Heart left ventricle (tissue), 16 donors: ENCODE measurements around the gene LHFPL3. TPM values are rescaled to one million over a fixed set of nuclear protein-coding genes. Genes with fewer than 3 reads are reported as not detected.

ENCODE experiments used
- ATAC-seq, 4 donors: fragments of 200-7000 bp; cut with Tn5 transposase; one replicate each; pipeline ENCODE4 v1.9.1; 2020 to 2022; ENCODE audit warnings: moderate library complexity in 4 of 4, mild to moderate bottlenecking in 3 of 4, moderate number of reproducible peaks in 1 of 4
- DNase-seq, 5 donors: peaks; one replicate each; pipeline ENCODE4 v3.0.0-alpha.2; 2020
- H3K27ac ChIP-seq, 12 donors: fragments of 200-600 bp; sonication (generic) in 4 of 12; one replicate each; pipeline versions ENCODE4 v1.5.0 to v1.8.0; 2016 to 2022; ENCODE audit warnings: mild to moderate bottlenecking in 2 of 12
- H3K27me3 ChIP-seq, 9 donors: fragments of 200-600 bp; sonication (generic) in 2 of 9; one replicate each; pipeline versions ENCODE4 v1.5.1 to v1.8.0; 2016 to 2022; ENCODE audit warnings: mild to moderate bottlenecking in 3 of 9
- H3K36me3 ChIP-seq, 9 donors: fragments of 200-600 bp; sonication (generic) in 2 of 9; one replicate each; pipeline versions ENCODE4 v1.5.0 to v1.8.0; 2018 to 2022; ENCODE audit warnings: mild to moderate bottlenecking in 2 of 9
- H3K4me1 ChIP-seq, 12 donors: fragments of 200-600 bp; sonication (generic) in 4 of 12; one replicate each; pipeline versions ENCODE4 v1.5.0 to v1.8.0; 2016 to 2022; ENCODE audit warnings: mild to moderate bottlenecking in 3 of 12
- H3K4me3 ChIP-seq, 12 donors: fragments of 200-600 bp; sonication (generic) in 4 of 12; one replicate each; pipeline versions ENCODE4 v1.5.0 to v1.8.0; 2017 to 2022; ENCODE audit warnings: mild to moderate bottlenecking in 9 of 12, moderate library complexity in 4 of 12
- H3K9me3 ChIP-seq, 12 donors: fragments of 200-600 bp; sonication (generic) in 4 of 12; one replicate each; pipeline versions ENCODE4 v1.5.0 to v1.8.0; 2016 to 2022; ENCODE audit warnings: mild to moderate bottlenecking in 1 of 12
- CTCF ChIP-seq, 12 donors: fragments of 200-600 bp; sonication (generic) in 4 of 12; IDR thresholded peaks; one replicate each; pipeline versions ENCODE4 v1.5.0 to v1.8.0; 2018 to 2022; ENCODE audit warnings: antibody characterized with exemption in 12 of 12, mild to moderate bottlenecking in 5 of 12
- POLR2A ChIP-seq, 2 donors: fragments of 450-650 bp; IDR thresholded peaks; one replicate each; pipeline ENCODE4 v1.6.1; 2017; ENCODE audit warnings: antibody characterized with exemption in 2 of 2, mild to moderate bottlenecking in 2 of 2, moderate library complexity in 2 of 2
- WGBS, 4 donors: extraction: QIAGEN DNeasy Blood & Tissue Kit in 2 of 4; methylation state at CpG; one replicate each; pipeline versions ENCODE4 v1.1.5 to v1.1.7; 2013 to 2018; 5-methylcytosine and 5-hydroxymethylcytosine counted together
- intact Hi-C, 10 donors: fragments of 100-400 bp; cut with DNase I; formaldehyde crosslinking; loops; one replicate each; pipeline versions ENCODE4 v1.11.1 to v1.14.2; 2022
- polyA plus RNA-seq, 2 donors: library from polyadenylated mRNA; stranded (reverse); fragments of 200-250 nt; gene quantifications; one replicate each; pipeline ENCODE4 v1.2.3, GENCODE V29; 2013
- total RNA-seq, 9 donors: library from RNA; depleted of rRNA in 2 of 9; stranded (reverse); fragments of >200 nt in 2 of 9; fragmentation: NEBNext Ultra II Directional in 3 of 9; extraction: Animal tissue kit (Norgen Biotek cat#: 25700) in 3 of 9; gene quantifications; one replicate each; pipeline versions ENCODE4 v1.1.0 to v1.2.4, GENCODE V29; 2016 to 2023
- donor health status: ischemic (EF 13 %, LVEDD 7.1; RV severe dilation, severe dysfunction).
- donor health status: healthy with polysubstance abuse.
- donor health status: DM: no; HTN: yes; CAD: no.
- donor health status: DM: no; HTN: no; CAD: no.
- donor health status: ischemic (EF 25% LVEDD 6.9; RV normal size, moderate dysfunction).
- donor health status: ischemic (EF 25% LVEDD 5.7; RV mildly dilated, moderate dysfunction).
- donor health status: healthy.
- donor health status: DM: yes; HTN: yes; CAD: no.
- donor health status: ischemic (EF 35%, LVEDD 5.7; RV mildly dilated, moderate dysfunction).
- donor health status: nonischemic (EF 11% LVEDD 7.7; RV severe dilation, severe dysfunction).
- donor health status: DM: yes; HTN: yes; CAD: no.
- donor health status: PGD.
- donor health status: ischemic (EF 29% LVEDD 5.4; RV normal size, mild dysfunction).
- donor health status: nonischemic (EF 23%, LVEDD 6.1; RV moderate dilation, normal function).

The LHFPL3 gene
- total and polyA plus RNA-seq, 11 donors = not detected

GRCh38 chr7:104801022-104801421 lies 472.6 kb downstream of the LHFPL3 start:
- TF ChIP-seq POLR2A (IDR thresholded peaks at IDR 0.05) (no peak), CTCF (IDR thresholded peaks at IDR 0.05) (no peak)
- no peak for ATAC-seq

GRCh38 chr7:104803931-104804330 lies 475.5 kb downstream of the LHFPL3 start:
- no peak for ATAC-seq
- no peak for DNase-seq
- Histone ChIP-seq H3K4me3 (no peak overlapping the region), H3K27me3 (peaks cover 0 to 12% (median 0%) of the 10 kb centered on the region in 9 donors), H3K4me1 (no peaks in the 10 kb centered on the region), H3K27ac (no peak overlapping the region), H3K9me3 (no peaks in the 10 kb centered on the region), H3K36me3 (no peaks in the 10 kb centered on the region)
- intact Hi-C loops = no loop called here
- 77 to 80% (median 79%) methylated on average over 4 of the region's 4 CpGs for WGBS, 4 donors
- no peak for TF ChIP-seq CTCF (IDR thresholded peaks at IDR 0.05)
- TF ChIP-seq POLR2A (IDR thresholded peaks at IDR 0.05) = no peak

More at GRCh38 chr7:104801022-104801421, 472.6 kb downstream of the LHFPL3 start:
- Histone ChIP-seq H3K36me3 (no peaks in the 10 kb centered on the region), H3K4me3 (no peak overlapping the region), H3K4me1 (no peaks in the 10 kb centered on the region), H3K27ac (no peak overlapping the region), H3K27me3 (peaks cover 0 to 8% (median 0%) of the 10 kb centered on the region in 9 donors), H3K9me3 (no peaks in the 10 kb centered on the region)
- DNase-seq = no peak
- WGBS, 4 donors = 68 to 71% (median 69%) methylated on average over 3 of the region's 3 CpGs
- intact Hi-C loops = no loop called here

- no peak for DNase-seq
- no peak overlapping the region for H3K4me3 ChIP-seq
- intact Hi-C loops = no loop called here
- ATAC-seq = no peak
- TF ChIP-seq CTCF (IDR thresholded peaks at IDR 0.05) = no peak
- TF ChIP-seq POLR2A (IDR thresholded peaks at IDR 0.05) = no peak
- 64 to 74% (median 72%) methylated on average over 2 of the region's 2 CpGs for WGBS, 4 donors
- H3K27me3 ChIP-seq = peaks cover 0 to 12% (median 0%) of the 10 kb centered on the region in 9 donors
- no peaks in the 10 kb centered on the region for H3K4me1 ChIP-seq
- no peaks in the 10 kb centered on the region for H3K9me3 ChIP-seq
- no peak overlapping the region for H3K27ac ChIP-seq
- no peaks in the 10 kb centered on the region for H3K36me3 ChIP-seq
Observed at GRCh38 chr7:104804696-104805095, 476.3 kb downstream of the LHFPL3 start.

- 68 to 80% (median 74%) methylated on average over 8 of the region's 8 CpGs for WGBS, 4 donors
Observed at GRCh38 chr7:104805449-104806317, 477.3 kb downstream of the LHFPL3 start.

More at GRCh38 chr7:104805449-104806317, 477.3 kb downstream of the LHFPL3 start:
- ATAC-seq (no peak), DNase-seq (no peak)
- no peaks in the 10 kb centered on the region for H3K9me3 ChIP-seq
- H3K27ac ChIP-seq = no peak overlapping the region
- no peak overlapping the region for H3K4me3 ChIP-seq
- no peaks in the 10 kb centered on the region for H3K36me3 ChIP-seq
- intact Hi-C loops = no loop called here
- TF ChIP-seq POLR2A (IDR thresholded peaks at IDR 0.05) = no peak
- no peak for TF ChIP-seq CTCF (IDR thresholded peaks at IDR 0.05)
- peaks cover 0 to 12% (median 0%) of the 10 kb centered on the region in 9 donors for H3K27me3 ChIP-seq
- H3K4me1 ChIP-seq = no peaks in the 10 kb centered on the region
